ENCODE measurements around the gene NID1. TPM values are rescaled to one million over a fixed set of nuclear protein-coding genes. Genes with fewer than 3 reads are reported as not detected.

Gene NID1
- 100 to 1,000 TPM in 1 of 2 donors, 10 to 100 TPM in 1; 95.1 to 112 TPM for total RNA-seq

- no peaks in the 10 kb centered on the region for H3K27me3 ChIP-seq
- H3K4me3 ChIP-seq = peak within 1 kb of the TSS; percentile 90 to 97
- peaks cover 0 to 2% of the 10 kb centered on the region in 2 donors for H3K9me3 ChIP-seq
- peaks cover 23% of the 10 kb centered on the region for H3K36me3 ChIP-seq
- peaks cover 0 to 60% of the 10 kb centered on the region in 2 donors for H3K4me1 ChIP-seq
- DNase-seq (ENCODE audit: low spot score) = peak; percentile 91
- TF ChIP-seq CTCF (IDR thresholded peaks at IDR 0.05) = peak; percentile 33 to 64
- H3K27ac ChIP-seq = peak within 1 kb of the TSS; percentile 99
Measured at GRCh38 chr1:236064674-236065508, at the start of gene NID1. TSS of gene NID1 (minus strand) at chr1:236065090. CDS start at chr1:236065079, 11 bp downstream.

GRCh38 chr1:236114076-236114747, 49.3 kb upstream of the NID1 start:
- no peak for DNase-seq (ENCODE audit: low spot score)
- Histone ChIP-seq H3K4me3 (no peak overlapping the region), H3K4me1 (no peaks in the 10 kb centered on the region), H3K36me3 (no peaks in the 10 kb centered on the region), H3K9me3 (no peaks in the 10 kb centered on the region), H3K27me3 (no peaks in the 10 kb centered on the region), H3K27ac (peak overlapping the region; percentile 33 to 73)
- no peak for TF ChIP-seq CTCF (IDR thresholded peaks at IDR 0.05)

- Histone ChIP-seq H3K4me1 (no peaks in the 10 kb centered on the region), H3K9me3 (no peaks in the 10 kb centered on the region), H3K36me3 (no peaks in the 10 kb centered on the region), H3K27me3 (no peaks in the 10 kb centered on the region), H3K27ac (peak overlapping the region; percentile 33 to 73), H3K4me3 (no peak overlapping the region)
- no peak for DNase-seq (ENCODE audit: low spot score)
- no peak for TF ChIP-seq CTCF (IDR thresholded peaks at IDR 0.05)
Measured at GRCh38 chr1:236113324-236114032, 48.6 kb upstream of the NID1 start.

GRCh38 chr1:236112332-236112627, 47.4 kb upstream of the NID1 start:
- Histone ChIP-seq H3K4me3 (no peak overlapping the region), H3K27ac (no peak overlapping the region), H3K4me1 (no peaks in the 10 kb centered on the region), H3K36me3 (no peaks in the 10 kb centered on the region), H3K27me3 (no peaks in the 10 kb centered on the region), H3K9me3 (no peaks in the 10 kb centered on the region)
- no peak for DNase-seq (ENCODE audit: low spot score)
- TF ChIP-seq CTCF (IDR thresholded peaks at IDR 0.05) = no peak

- H3K27me3 ChIP-seq = no peaks in the 10 kb centered on the region
- no peak overlapping the region for H3K27ac ChIP-seq
- no peak for TF ChIP-seq CTCF (IDR thresholded peaks at IDR 0.05)
- no peak overlapping the region for H3K4me3 ChIP-seq
- no peak for DNase-seq (ENCODE audit: low spot score)
- H3K36me3 ChIP-seq = no peaks in the 10 kb centered on the region
- H3K9me3 ChIP-seq = no peaks in the 10 kb centered on the region
- no peaks in the 10 kb centered on the region for H3K4me1 ChIP-seq
Measured at GRCh38 chr1:236111527-236112331, 46.8 kb upstream of the NID1 start.

Data from right atrium auricular region (tissue), 2 donors.